Measurements from ENCODE around the gene MCM3AP. TPM values are rescaled to one million over a fixed set of nuclear protein-coding genes. Genes with fewer than 3 reads are reported as not detected.
A peak's percentile ranks its signal among the peaks of the same experiment; 100 is the strongest.

MCM3AP gene
- total and polyA plus RNA-seq, 9 of the 15 experiments (the other 6 are each of a cell fraction or from before 2014, with no cell fraction given): 6.5 to 179 (median 69.6) TPM

- TF ChIP-seq ZNF280B (CRISPR knock-in tag; IDR thresholded peaks at IDR 0.05): no peak
- no peak for TF ChIP-seq GTF2B (IDR thresholded peaks at IDR 0.05; ENCODE audit: extremely low read depth, insufficient read length)
- no peak for TF ChIP-seq HIVEP1 (CRISPR knock-in tag; IDR thresholded peaks at IDR 0.05)
- TF ChIP-seq ZNF707 (CRISPR knock-in tag; conservative IDR thresholded peaks at IDR 0.05): no peak
- no peak for TF ChIP-seq CBFB (CRISPR knock-in tag; IDR thresholded peaks at IDR 0.05)
- no peak for TF ChIP-seq SMAD1 (IDR thresholded peaks at IDR 0.05; ENCODE audit: low read depth, low read length, partially characterized antibody)
- TF ChIP-seq MIER1 (IDR thresholded peaks at IDR 0.05; ENCODE audit: low read depth): no peak
- TF ChIP-seq CEBPG (CRISPR knock-in tag; IDR thresholded peaks at IDR 0.05): no peak
- no peak for TF ChIP-seq CEBPG (tag; conservative IDR thresholded peaks at IDR 0.05 in 1 of 2, IDR thresholded peaks at IDR 0.05 in 1 of 2)
- no peak for TF ChIP-seq HMG20B (CRISPR knock-in tag; IDR thresholded peaks at IDR 0.05)
- TF ChIP-seq SMARCC2 (IDR thresholded peaks at IDR 0.05; ENCODE audit: low read depth): no peak; the same call in 1 of the 2 replicates
- no peak for TF ChIP-seq ZNF785 (CRISPR knock-in tag; IDR thresholded peaks at IDR 0.05)
- TF ChIP-seq ILF3 (IDR thresholded peaks at IDR 0.05; ENCODE audit: borderline replicate concordance): no peak; the same call in 1 of the 2 replicates
- TF ChIP-seq SMARCE1 (IDR thresholded peaks at IDR 0.05): 0 out of 2 replicates have a peak, but pooled peaks have one; percentile 47
- TF ChIP-seq MCM3 (IDR thresholded peaks at IDR 0.05): no peak
- TF ChIP-seq ELF4 (CRISPR knock-in tag; IDR thresholded peaks at IDR 0.05): peak; percentile 78
- TF ChIP-seq ZFX (CRISPR knock-in tag; IDR thresholded peaks at IDR 0.05): peak; percentile 96
- TF ChIP-seq BCOR (IDR thresholded peaks at IDR 0.05): 0 out of 2 replicates have a peak, but pooled peaks have one; percentile 29
- TF ChIP-seq GTF2E2 (tag; IDR thresholded peaks at IDR 0.05): 0 out of 2 replicates have a peak, but pooled peaks have one; percentile 23
- TF ChIP-seq FOXJ3 (CRISPR knock-in tag; IDR thresholded peaks at IDR 0.05): no peak
- no peak for TF ChIP-seq ZNF444 (CRISPR knock-in tag; IDR thresholded peaks at IDR 0.05)
- TF ChIP-seq TEAD1 (CRISPR knock-in tag; IDR thresholded peaks at IDR 0.05): peak; percentile 65 to 95; a peak in 2 of 4 replicates
- TF ChIP-seq ZNF354B (CRISPR knock-in tag; IDR thresholded peaks at IDR 0.05): no peak
- no peak for TF ChIP-seq CEBPB (tag; IDR thresholded peaks at IDR 0.05)
- TF ChIP-seq, protein P1, sequence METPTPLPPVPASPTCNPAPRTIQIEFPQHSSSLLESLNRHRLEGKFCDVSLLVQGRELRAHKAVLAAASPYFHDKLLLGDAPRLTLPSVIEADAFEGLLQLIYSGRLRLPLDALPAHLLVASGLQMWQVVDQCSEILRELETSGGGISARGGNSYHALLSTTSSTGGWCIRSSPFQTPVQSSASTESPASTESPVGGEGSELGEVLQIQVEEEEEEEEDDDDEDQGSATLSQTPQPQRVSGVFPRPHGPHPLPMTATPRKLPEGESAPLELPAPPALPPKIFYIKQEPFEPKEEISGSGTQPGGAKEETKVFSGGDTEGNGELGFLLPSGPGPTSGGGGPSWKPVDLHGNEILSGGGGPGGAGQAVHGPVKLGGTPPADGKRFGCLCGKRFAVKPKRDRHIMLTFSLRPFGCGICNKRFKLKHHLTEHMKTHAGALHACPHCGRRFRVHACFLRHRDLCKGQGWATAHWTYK (CRISPR knock-in tag; IDR thresholded peaks at IDR 0.05): no peak
- peak; percentile 91 for TF ChIP-seq KDM5B (IDR thresholded peaks at IDR 0.05; ENCODE audit: insufficient replicate concordance, low read depth, low read length)
- TF ChIP-seq TCF3 (CRISPR knock-in tag; IDR thresholded peaks at IDR 0.05): no peak
Observed at GRCh38 chr21:46285761-46286647, 593 bp upstream of the MCM3AP start, which contains the start of gene YBEY (continued).

All from K562 (cell line).